ENCODE measurements around the gene ZNF227. TPM values are rescaled to one million over a fixed set of nuclear protein-coding genes. Genes with fewer than 3 reads are reported as not detected.

Gene ZNF227
- total RNA-seq, 1 experiment from 2014 or later = 14.0 TPM

DNA sequence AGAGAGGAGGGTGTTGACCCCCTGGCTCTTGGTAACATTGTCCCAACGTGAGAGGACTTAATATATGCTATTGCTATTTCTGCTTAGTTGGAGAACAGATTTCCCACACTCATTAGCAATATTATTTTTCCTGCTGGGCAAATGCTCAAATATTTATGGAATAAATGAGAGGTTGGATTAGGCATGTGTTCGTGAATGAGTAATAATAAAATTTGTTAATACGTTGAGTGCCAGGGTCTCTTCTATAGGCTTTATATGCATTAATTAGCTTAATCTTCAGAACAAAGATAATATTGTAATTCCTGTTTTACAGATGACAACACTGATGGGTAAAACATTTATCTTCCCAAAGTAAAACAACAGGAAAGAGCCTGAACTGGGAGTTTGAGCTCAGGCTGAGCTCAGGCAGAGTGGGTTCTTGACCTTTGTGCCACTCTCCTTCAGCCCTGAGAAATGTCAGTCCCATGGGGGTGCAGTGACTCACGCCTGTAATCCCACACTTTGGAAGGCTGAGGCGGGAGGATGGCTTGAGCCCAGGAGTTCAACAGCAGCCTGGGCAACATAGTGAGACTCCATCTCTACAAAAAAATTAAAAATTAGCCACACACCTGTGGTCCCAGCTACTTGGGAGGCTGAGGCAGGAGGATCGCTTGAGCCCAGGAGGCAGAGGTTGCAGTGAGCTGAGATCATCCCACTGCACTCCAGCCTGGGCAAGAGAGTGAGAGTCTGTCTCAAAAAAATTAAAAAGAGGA is 48.5 kb downstream of the ZNF227 start:
- H3K4me3 ChIP-seq (ENCODE audit: insufficient read depth, low read depth, low read length) = no peak overlapping the region; the same call in 1 of the 2 replicates

DNA sequence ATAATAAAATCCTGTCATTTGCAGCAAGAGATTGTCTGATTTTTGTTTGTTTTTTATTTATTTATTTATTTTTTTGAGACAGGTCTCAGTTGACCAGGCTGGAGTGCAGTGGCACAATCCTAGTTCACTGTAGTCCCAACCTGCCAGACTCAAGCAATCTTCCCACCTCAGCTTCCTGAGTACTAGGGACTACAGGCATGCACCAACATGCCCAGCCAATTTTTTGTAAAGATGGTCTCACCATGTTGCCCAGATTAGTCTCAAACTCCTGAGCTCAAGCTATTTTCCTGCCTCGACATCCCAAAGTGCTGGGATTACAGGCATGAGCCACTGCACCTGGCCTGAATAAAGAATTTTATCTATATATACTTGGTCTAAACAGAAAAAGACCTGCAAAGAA is 65.0 kb downstream of the ZNF227 start:
- no peaks in the 10 kb centered on the region for H3K27me3 ChIP-seq (ENCODE audit: control insufficient read depth, insufficient read depth, low read length)
- H3K4me3 ChIP-seq (ENCODE audit: insufficient read depth, low read depth, low read length) = no peak overlapping the region
- peaks cover 1% of the 10 kb centered on the region; the same call in 1 of the 2 replicates for H3K36me3 ChIP-seq (replicated peaks; ENCODE audit: control insufficient read depth, insufficient read depth, low read length)
- no peak for DNase-seq

More for the DNA sequence above, 48.5 kb downstream of the ZNF227 start:
- no peaks in the 10 kb centered on the region for H3K27me3 ChIP-seq (ENCODE audit: control insufficient read depth, insufficient read depth, low read length)
- H3K36me3 ChIP-seq (replicated peaks; ENCODE audit: control insufficient read depth, insufficient read depth, low read length) = no peaks in the 10 kb centered on the region
- DNase-seq = no peak

DNA sequence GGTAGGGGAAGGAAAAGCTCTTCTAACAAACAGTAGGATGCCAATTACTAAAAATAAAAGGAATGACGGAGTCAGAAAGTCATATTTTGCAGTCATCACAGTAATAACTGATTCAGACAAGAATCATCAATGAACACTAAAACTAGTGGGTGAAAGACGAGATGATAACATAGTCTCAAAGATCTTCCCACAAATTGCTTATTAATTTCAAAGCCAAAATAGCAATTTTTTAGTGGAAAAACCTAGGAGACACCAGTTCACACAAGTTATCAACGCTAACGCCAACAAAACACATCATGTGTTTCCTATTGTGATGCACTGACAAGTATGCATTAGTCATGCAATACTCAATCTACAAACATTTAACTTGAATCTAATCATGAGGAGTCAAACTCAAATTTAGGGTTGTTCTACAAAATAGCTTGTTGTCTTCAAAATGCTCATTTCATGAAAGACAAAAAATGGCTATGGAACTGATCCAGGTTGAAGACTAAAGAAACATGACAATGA is 65.9 kb downstream of the ZNF227 start:
- Histone ChIP-seq H3K4me3 (ENCODE audit: insufficient read depth, low read depth, low read length) (no peak overlapping the region), H3K27me3 (ENCODE audit: control insufficient read depth, insufficient read depth, low read length) (no peaks in the 10 kb centered on the region), H3K36me3 (replicated peaks; ENCODE audit: control insufficient read depth, insufficient read depth, low read length) (peaks cover 1% of the 10 kb centered on the region; the same call in 1 of the 2 replicates)
- DNase-seq = no peak

DNA sequence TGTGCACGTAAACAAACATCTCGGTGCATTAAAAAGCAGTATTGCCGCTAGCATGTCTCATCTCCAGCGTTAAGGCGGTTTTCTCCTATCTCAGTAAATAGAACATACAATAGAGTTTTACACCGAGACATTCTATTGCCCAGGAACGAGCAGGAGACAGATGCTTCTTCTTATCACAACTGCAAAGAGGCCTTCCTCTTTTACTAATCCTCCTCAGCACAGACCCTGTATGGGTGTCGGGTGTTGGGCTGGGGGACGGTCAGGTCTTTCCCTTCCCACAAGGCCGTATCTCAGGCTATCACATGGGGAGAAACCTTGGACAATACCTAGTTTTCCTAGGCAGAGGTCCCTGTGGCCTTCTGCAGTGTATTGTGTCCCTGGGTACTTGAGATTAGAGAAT is 68.6 kb downstream of the ZNF227 start:
- no peaks in the 10 kb centered on the region for H3K27me3 ChIP-seq (ENCODE audit: control insufficient read depth, insufficient read depth, low read length)
- no peak overlapping the region for H3K4me3 ChIP-seq (ENCODE audit: insufficient read depth, low read depth, low read length)
- no peaks in the 10 kb centered on the region for H3K36me3 ChIP-seq (replicated peaks; ENCODE audit: control insufficient read depth, insufficient read depth, low read length)
- no peak for DNase-seq

DNA sequence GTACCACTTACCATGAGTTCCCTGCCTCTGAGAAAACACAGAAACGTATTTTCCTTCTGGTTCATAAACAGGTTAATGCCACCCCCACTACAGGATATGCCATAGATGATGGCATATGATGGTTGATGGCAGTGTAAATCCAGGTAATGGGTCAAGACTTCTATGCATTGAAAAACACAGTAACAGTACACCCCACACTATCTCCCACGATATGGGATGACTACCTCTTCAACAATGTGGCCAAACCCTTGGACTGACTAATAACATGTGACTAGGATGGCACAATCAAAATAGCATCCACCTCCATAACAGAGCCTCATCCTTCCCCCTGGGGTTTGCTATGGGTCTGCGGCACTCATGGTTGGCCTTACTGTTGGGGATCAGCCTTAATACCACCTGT is 70.5 kb downstream of the ZNF227 start:
- peaks cover 4% of the 10 kb centered on the region for H3K36me3 ChIP-seq (replicated peaks; ENCODE audit: control insufficient read depth, insufficient read depth, low read length)
- no peaks in the 10 kb centered on the region for H3K27me3 ChIP-seq (ENCODE audit: control insufficient read depth, insufficient read depth, low read length)
- no peak for DNase-seq
- H3K4me3 ChIP-seq (ENCODE audit: insufficient read depth, low read depth, low read length) = no peak overlapping the region

DNA sequence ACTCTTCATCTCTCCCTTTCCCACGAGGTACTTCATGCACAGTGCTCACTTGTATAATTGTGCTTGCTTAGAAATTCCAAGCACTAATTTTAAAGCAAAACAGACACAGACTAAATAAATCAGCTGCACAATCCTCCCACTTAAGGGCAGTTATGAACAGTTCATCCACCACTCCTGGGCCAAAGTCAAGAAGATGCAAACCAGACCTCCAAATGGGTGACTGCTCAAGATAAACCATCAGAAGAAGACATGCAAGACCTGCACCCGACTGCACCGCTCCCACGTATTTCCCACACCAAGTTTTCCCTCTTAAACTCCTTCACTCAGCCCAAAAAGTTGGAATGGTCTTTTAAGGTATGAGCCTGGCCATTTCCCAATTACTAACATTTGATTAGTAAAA is 72.6 kb downstream of the ZNF227 start:
- Histone ChIP-seq H3K27me3 (ENCODE audit: control insufficient read depth, insufficient read depth, low read length) (no peaks in the 10 kb centered on the region), H3K4me3 (ENCODE audit: insufficient read depth, low read depth, low read length) (no peak overlapping the region), H3K36me3 (replicated peaks; ENCODE audit: control insufficient read depth, insufficient read depth, low read length) (peaks cover 11% of the 10 kb centered on the region)
- DNase-seq = no peak

Other genes starting within 250 kb of the ZNF227 start
- 7.6 and 9.7 TPM in 2 replicates for gene ZNF155, start 228.3 kb upstream of the ZNF227 start, total RNA-seq (2014; rRNA removed; shearing (Covaris generic))
- gene ZNF230, start 209.6 kb upstream of the ZNF227 start, total RNA-seq (2014; rRNA removed; shearing (Covaris generic)) = 1.4 and 3.2 TPM in 2 replicates
- gene ZNF222, start 187.2 kb upstream of the ZNF227 start, total RNA-seq (2014; rRNA removed; shearing (Covaris generic)) = 1.8 and 4.3 TPM in 2 replicates
- 3.5 and 8.1 TPM in 2 replicates for gene ZNF223, start 160.5 kb upstream of the ZNF227 start, total RNA-seq (2014; rRNA removed; shearing (Covaris generic))
- gene ZNF284, start 140.4 kb upstream of the ZNF227 start, total RNA-seq (2014; rRNA removed; shearing (Covaris generic)) = 1.3 and 2.0 TPM in 2 replicates
- 9.6 and 14.0 TPM in 2 replicates for gene ZNF224, start 118.2 kb upstream of the ZNF227 start, total RNA-seq (2014; rRNA removed; shearing (Covaris generic))
- 2.4 and 3.8 TPM in 2 replicates for gene ZNF225, start 99.1 kb upstream of the ZNF227 start, total RNA-seq (2014; rRNA removed; shearing (Covaris generic))
- gene ZNF234, start 71.0 kb upstream of the ZNF227 start, total RNA-seq (2014; rRNA removed; shearing (Covaris generic)) = 3.5 and 5.5 TPM in 2 replicates
- gene ZNF226, start 47.4 kb upstream of the ZNF227 start, total RNA-seq (2014; rRNA removed; shearing (Covaris generic)) = 8.9 and 12.0 TPM in 2 replicates
- 0.48 and 1.1 TPM in 2 replicates for gene ZNF233, start 47.4 kb downstream of the ZNF227 start, total RNA-seq (2014; rRNA removed; shearing (Covaris generic))
- 1.6 and 2.1 TPM in 2 replicates for gene ZNF235, start 92.5 kb downstream of the ZNF227 start, total RNA-seq (2014; rRNA removed; shearing (Covaris generic))
- gene ZNF112, start 144.1 kb downstream of the ZNF227 start, total RNA-seq (2014; rRNA removed; shearing (Covaris generic)) = 2.1 and 3.4 TPM in 2 replicates
- 2.2 and 4.6 TPM in 2 replicates for gene ZNF285, start 189.1 kb downstream of the ZNF227 start, total RNA-seq (2014; rRNA removed; shearing (Covaris generic))
- 0.03 and 0.18 TPM in 2 replicates for gene ZNF229, start 235.9 kb downstream of the ZNF227 start, total RNA-seq (2014; rRNA removed; shearing (Covaris generic))

Data from H7 (cell line).